ENCODE results near the gene CDCA5. TPM values are rescaled to one million over a fixed set of nuclear protein-coding genes. Genes with fewer than 3 reads are reported as not detected.

The CDCA5 gene
- total and polyA plus RNA-seq, 12 donors, result 0.35 to 10.0 (median 1.4) TPM

GRCh38 chr11:65095974-65096806, 12.3 kb upstream of the CDCA5 start, which contains the start of gene VPS51:
Gene VPS51 (plus strand): TSS chr11:65096214. CDS start chr11:65096251, 37 bp downstream.
- peak; percentile 89 to 98 (median 96) for DNase-seq
- WGBS, 4 donors, result 1 to 3% (median 1%) methylated on average over 16 to 52 of the region's 52 CpGs
- Histone ChIP-seq H3K9me3 (replicated peaks in 1 of 3) (no peaks in the 10 kb centered on the region), H3K27ac (peak within 1 kb of the TSS; percentile 81 to 95 (median 92)), H3K36me3 (replicated peaks in 1 of 2) (peaks cover 0 to 13% of the 10 kb centered on the region in 2 donors), H3K4me1 (replicated peaks in 1 of 2) (peaks cover 9 to 11% of the 10 kb centered on the region in 2 donors), H3K4me3 (peak within 1 kb of the TSS; percentile 37 to 84 (median 71)), H3K27me3 (no peaks in the 10 kb centered on the region)
- TF ChIP-seq POLR2A (IDR thresholded peaks at IDR 0.05), result peak; percentile 65 to 93
- TF ChIP-seq, protein P1, sequence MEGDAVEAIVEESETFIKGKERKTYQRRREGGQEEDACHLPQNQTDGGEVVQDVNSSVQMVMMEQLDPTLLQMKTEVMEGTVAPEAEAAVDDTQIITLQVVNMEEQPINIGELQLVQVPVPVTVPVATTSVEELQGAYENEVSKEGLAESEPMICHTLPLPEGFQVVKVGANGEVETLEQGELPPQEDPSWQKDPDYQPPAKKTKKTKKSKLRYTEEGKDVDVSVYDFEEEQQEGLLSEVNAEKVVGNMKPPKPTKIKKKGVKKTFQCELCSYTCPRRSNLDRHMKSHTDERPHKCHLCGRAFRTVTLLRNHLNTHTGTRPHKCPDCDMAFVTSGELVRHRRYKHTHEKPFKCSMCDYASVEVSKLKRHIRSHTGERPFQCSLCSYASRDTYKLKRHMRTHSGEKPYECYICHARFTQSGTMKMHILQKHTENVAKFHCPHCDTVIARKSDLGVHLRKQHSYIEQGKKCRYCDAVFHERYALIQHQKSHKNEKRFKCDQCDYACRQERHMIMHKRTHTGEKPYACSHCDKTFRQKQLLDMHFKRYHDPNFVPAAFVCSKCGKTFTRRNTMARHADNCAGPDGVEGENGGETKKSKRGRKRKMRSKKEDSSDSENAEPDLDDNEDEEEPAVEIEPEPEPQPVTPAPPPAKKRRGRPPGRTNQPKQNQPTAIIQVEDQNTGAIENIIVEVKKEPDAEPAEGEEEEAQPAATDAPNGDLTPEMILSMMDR (IDR thresholded peaks at IDR 0.05), result peak in 2 of 6 experiments; percentile 4 to 31
- intact Hi-C loops (cut with DNase I), result no loop called here

- peaks cover 9 to 11% of the 10 kb centered on the region in 2 donors for H3K4me1 ChIP-seq (replicated peaks in 1 of 2)
- no peak for DNase-seq
- no peak overlapping the region for H3K4me3 ChIP-seq
- peaks cover 0 to 13% of the 10 kb centered on the region in 2 donors for H3K36me3 ChIP-seq (replicated peaks in 1 of 2)
- intact Hi-C loops (cut with DNase I), result no loop called here
- H3K9me3 ChIP-seq (replicated peaks in 1 of 3), result no peaks in the 10 kb centered on the region
- H3K27me3 ChIP-seq, result no peaks in the 10 kb centered on the region
- TF ChIP-seq, protein P1 (IDR thresholded peaks at IDR 0.05), result no peak
- TF ChIP-seq POLR2A (IDR thresholded peaks at IDR 0.05), result no peak
- H3K27ac ChIP-seq, result peak overlapping the region in 3 of 5 donors; percentile 92 to 95 (median 94)
- 73 to 81% (median 76%) methylated on average over 13 to 22 of the region's 22 CpGs for WGBS, 4 donors
Measured at GRCh38 chr11:65095427-65095826, 11.6 kb upstream of the CDCA5 start.

DNA sequence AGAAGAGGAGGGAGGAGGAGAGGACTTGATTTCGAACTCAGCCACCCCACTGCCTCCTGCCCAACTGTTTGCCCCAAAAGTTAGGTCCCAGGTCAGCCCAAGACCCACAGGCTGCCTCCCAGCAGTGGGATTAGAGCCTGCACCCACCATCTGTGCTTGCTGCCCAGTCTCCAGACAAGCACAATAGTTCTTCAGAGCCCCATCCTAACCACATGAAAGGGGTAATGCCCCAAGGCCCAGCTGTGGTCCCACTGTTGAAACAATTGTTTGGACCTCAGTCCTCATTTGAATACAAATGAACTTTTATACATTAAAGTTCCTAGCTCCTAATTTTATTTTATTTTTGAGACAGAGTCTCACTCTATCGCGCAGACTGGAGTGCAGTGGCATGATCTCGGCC, 6.8 kb upstream of the CDCA5 start:
- TF ChIP-seq, protein P1 (IDR thresholded peaks at IDR 0.05), result no peak
- TF ChIP-seq POLR2A (IDR thresholded peaks at IDR 0.05), result no peak
- Histone ChIP-seq H3K36me3 (replicated peaks in 1 of 2) (peaks cover 0 to 41% of the 10 kb centered on the region in 2 donors), H3K27me3 (no peaks in the 10 kb centered on the region), H3K27ac (no peak overlapping the region), H3K9me3 (replicated peaks in 1 of 3) (no peaks in the 10 kb centered on the region), H3K4me1 (replicated peaks in 1 of 2) (peaks cover 0 to 2% of the 10 kb centered on the region in 2 donors), H3K4me3 (no peak overlapping the region)
- WGBS, 4 donors, result 90 to 98% (median 92%) methylated on average over 4 of the region's 4 CpGs
- intact Hi-C loops (cut with DNase I), result no loop called here
- no peak for DNase-seq

DNA sequence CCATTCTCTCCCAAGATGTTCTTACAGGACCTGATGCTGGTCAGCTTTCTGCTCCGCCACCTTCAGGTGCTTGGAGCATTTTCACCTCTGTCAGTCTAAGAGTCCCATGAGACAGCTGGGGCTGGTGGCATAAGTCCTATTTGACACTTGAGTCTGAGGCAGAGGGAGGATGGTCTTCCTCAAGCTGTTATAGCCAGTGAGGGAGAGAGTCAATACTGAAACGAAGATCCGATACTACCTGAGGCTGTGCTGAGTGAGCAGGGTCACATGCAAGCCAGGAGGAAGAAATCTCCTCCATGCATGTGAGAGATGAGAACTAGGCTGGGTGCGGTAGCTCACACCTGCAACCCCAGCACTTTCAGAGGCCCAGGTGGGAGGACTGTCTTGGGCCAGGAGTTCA, 5.8 kb upstream of the CDCA5 start:
- WGBS, 4 donors, result 91 to 97% (median 93%) methylated on average over 4 of the region's 4 CpGs
- DNase-seq, result no peak
- intact Hi-C loops (cut with DNase I), result no loop called here

More for the DNA sequence above, 5.8 kb upstream of the CDCA5 start:
- H3K36me3 ChIP-seq (replicated peaks in 1 of 2), result peaks cover 0 to 46% of the 10 kb centered on the region in 2 donors
- TF ChIP-seq, protein P1 (IDR thresholded peaks at IDR 0.05), result no peak
- TF ChIP-seq POLR2A (IDR thresholded peaks at IDR 0.05), result no peak
- H3K9me3 ChIP-seq (replicated peaks in 1 of 3), result no peaks in the 10 kb centered on the region
- peaks cover 9 to 11% of the 10 kb centered on the region in 2 donors for H3K4me1 ChIP-seq (replicated peaks in 1 of 2)
- no peaks in the 10 kb centered on the region for H3K27me3 ChIP-seq
- no peak overlapping the region for H3K27ac ChIP-seq
- no peak overlapping the region for H3K4me3 ChIP-seq
